Measurements from ENCODE around the gene IKZF1. TPM values are rescaled to one million over a fixed set of nuclear protein-coding genes. Genes with fewer than 3 reads are reported as not detected.
A peak's percentile ranks its signal among the peaks of the same experiment; 100 is the strongest.

Gene IKZF1
- total RNA-seq, 3 donors from 2014 or later, result 7.8 to 14.9 (median 8.8) TPM

- no peaks in the 10 kb centered on the region for H3K9me3 ChIP-seq
- H3K4me3 ChIP-seq, result no peak overlapping the region
- no peaks in the 10 kb centered on the region for H3K4me1 ChIP-seq (ENCODE audit: low read depth)
- intact Hi-C loops (cut with DNase I, micrococcal nuclease), result no loop called here
- H3K36me3 ChIP-seq (ENCODE audit: low read depth), result no peaks in the 10 kb centered on the region
- no peak for TF ChIP-seq CTCF (IDR thresholded peaks at IDR 0.05)
- ATAC-seq, result no peak
- no peak for DNase-seq
Measured at GRCh38 chr7:50348469-50349162, 44.1 kb downstream of the IKZF1 start.

- intact Hi-C loops (cut with DNase I, micrococcal nuclease), result no loop called here
- DNase-seq (no peak), ATAC-seq (no peak)
- no peak for TF ChIP-seq CTCF (IDR thresholded peaks at IDR 0.05)
- H3K4me1 ChIP-seq (ENCODE audit: low read depth), result no peaks in the 10 kb centered on the region
- no peak overlapping the region for H3K4me3 ChIP-seq
- no peaks in the 10 kb centered on the region for H3K9me3 ChIP-seq
- H3K36me3 ChIP-seq (ENCODE audit: low read depth), result no peaks in the 10 kb centered on the region
Measured at GRCh38 chr7:50349399-50349798, 44.9 kb downstream of the IKZF1 start.

DNA sequence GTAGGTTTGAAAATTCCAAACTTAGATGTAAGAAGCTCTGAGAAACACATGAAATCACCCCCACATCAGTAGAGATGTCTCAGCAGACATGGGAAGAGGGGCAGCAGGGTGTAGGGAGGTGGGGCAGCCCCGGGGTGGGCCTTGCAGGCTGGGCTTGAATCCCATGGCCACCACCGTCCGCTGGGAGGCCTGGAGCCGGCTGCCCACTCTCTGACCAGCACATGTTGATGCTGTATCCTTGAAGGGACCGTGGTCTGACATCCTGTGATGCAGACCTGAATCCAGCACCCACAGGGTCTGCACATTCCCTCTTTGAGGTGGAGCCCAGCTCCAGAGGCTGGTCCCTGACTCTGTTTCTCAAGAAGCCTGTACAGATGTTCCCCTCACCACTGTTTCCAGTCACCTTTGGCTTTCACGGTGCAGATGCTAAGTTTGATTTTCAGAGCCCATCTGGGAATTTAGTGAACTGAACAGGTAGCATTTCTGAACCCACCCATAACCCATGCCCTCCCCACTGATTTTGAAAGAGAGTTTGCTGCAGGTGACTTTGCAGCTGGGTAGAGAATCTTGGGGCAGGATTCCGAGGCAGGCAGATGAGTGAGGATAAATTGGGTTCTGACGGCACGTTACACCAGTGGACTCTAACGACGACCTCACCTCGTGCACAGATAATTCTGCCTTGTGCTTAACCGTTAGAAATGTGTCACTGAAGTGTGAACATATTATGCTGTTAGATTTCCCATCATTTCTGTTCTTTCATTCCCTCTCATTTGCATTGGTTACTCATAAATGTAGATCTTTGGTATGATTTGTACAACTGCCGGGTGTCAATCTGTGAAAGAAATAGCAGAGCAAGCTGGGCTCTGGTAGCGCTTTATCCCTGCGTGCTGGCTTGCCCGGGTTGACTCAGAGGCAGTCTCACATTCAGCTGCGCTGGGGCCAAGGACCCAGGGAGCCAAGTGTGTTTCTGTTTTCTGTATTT is 45.7 kb downstream of the IKZF1 start:
- Histone ChIP-seq H3K36me3 (ENCODE audit: low read depth) (no peaks in the 10 kb centered on the region), H3K4me1 (ENCODE audit: low read depth) (no peaks in the 10 kb centered on the region), H3K4me3 (no peak overlapping the region), H3K9me3 (no peaks in the 10 kb centered on the region)
- no peak for TF ChIP-seq CTCF (IDR thresholded peaks at IDR 0.05)
- no peak for DNase-seq
- intact Hi-C loops (cut with DNase I, micrococcal nuclease), result no loop called here
- ATAC-seq, result peak; percentile 65

DNA sequence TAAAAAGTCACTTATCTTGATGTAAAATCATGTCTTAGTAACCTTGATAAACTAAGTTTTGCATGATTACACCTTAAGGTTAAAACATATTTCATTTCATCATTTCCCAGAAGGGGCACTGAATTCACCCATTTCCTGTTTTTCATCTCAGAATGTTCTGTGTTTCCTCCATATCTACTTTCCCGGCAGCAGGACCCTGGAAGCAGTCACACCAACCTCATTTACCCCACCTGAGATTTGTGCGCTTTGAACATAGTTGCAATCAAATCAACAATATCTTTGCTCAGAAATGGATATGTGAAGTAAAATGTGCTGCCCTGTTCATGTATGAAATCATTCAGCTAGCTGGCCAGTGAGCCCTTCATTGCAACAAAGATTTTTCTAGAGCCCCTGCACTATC is 46.8 kb downstream of the IKZF1 start:
- intact Hi-C loops (cut with DNase I, micrococcal nuclease), result no loop called here
- Histone ChIP-seq H3K36me3 (ENCODE audit: low read depth) (no peaks in the 10 kb centered on the region), H3K4me1 (ENCODE audit: low read depth) (no peaks in the 10 kb centered on the region), H3K9me3 (no peaks in the 10 kb centered on the region), H3K4me3 (no peak overlapping the region)
- ATAC-seq (peak; percentile 32), DNase-seq (no peak)
- TF ChIP-seq CTCF (IDR thresholded peaks at IDR 0.05), result no peak

GRCh38 chr7:50352282-50352681 is 47.8 kb downstream of the IKZF1 start:
- no peaks in the 10 kb centered on the region for H3K36me3 ChIP-seq (ENCODE audit: low read depth)

More at GRCh38 chr7:50352282-50352681, 47.8 kb downstream of the IKZF1 start:
- DNase-seq, result no peak
- TF ChIP-seq CTCF (IDR thresholded peaks at IDR 0.05), result no peak
- no peaks in the 10 kb centered on the region for H3K9me3 ChIP-seq
- intact Hi-C loops (cut with DNase I, micrococcal nuclease), result no loop called here
- no peaks in the 10 kb centered on the region for H3K4me1 ChIP-seq (ENCODE audit: low read depth)
- no peak overlapping the region for H3K4me3 ChIP-seq
- peak; percentile 26 for ATAC-seq
